Testis (tissue), 3 donors: ENCODE results near the gene CEP95. TPM values are rescaled to one million over a fixed set of nuclear protein-coding genes. Genes with fewer than 3 reads are reported as not detected.

Experiments used
- DNase-seq: peaks from one replicate; pipeline ENCODE4 v3.0.0-alpha.2; 2019
- H3K27ac ChIP-seq, 2 donors: fragments of 200-600 bp; sonication (generic); one replicate each; pipeline ENCODE4 v1.5.1; 2019
- H3K27me3 ChIP-seq: fragments of 200-600 bp; sonication (generic); one replicate; pipeline ENCODE4 v1.5.1; 2019
- H3K36me3 ChIP-seq: fragments of 200-600 bp; sonication (generic); one replicate; pipeline ENCODE4 v1.5.1; 2017; ENCODE audit warnings: low read depth; ENCODE audit errors: missing control alignments
- H3K4me1 ChIP-seq: fragments of 200-600 bp; sonication (generic); one replicate; pipeline ENCODE4 v1.5.1; 2019
- H3K4me3 ChIP-seq, 2 donors: fragments of 200-600 bp; sonication (generic); one replicate each; pipeline ENCODE4 v1.5.1; 2017 to 2019
- H3K9me3 ChIP-seq: fragments of 200-600 bp; sonication (generic); one replicate; pipeline ENCODE4 v1.5.1; 2017
- POLR2A ChIP-seq: fragments of 450-650 bp; IDR thresholded peaks from one replicate; pipeline ENCODE4 v1.6.1; 2017; ENCODE audit warnings: antibody characterized with exemption, mild to moderate bottlenecking, moderate library complexity
- WGBS, 2 donors: methylation state at CpG; one replicate each; pipeline ENCODE4 v1.1.5; 2018; 5-methylcytosine and 5-hydroxymethylcytosine counted together
- intact Hi-C: fragments of 100-400 bp; cut with DNase I; formaldehyde crosslinking; loops from one replicate; pipeline ENCODE4 v1.15.1; 2023; ENCODE audit warnings: low total_unique reads
- polyA plus RNA-seq: library from polyadenylated mRNA; stranded (reverse); fragments of 350-450 nt; fragmentation: Illumina TruSeq; extraction: RNeasy Lipid Tissue Mini Kit (QIAGEN cat#74804); gene quantifications from one replicate; pipeline ENCODE4 v1.2.3, GENCODE V29; 2014; ENCODE audit warnings: low read depth, low replicate concordance; ENCODE audit not compliant: insufficient read depth
- total RNA-seq, 2 donors: library from RNA; depleted of rRNA; stranded (reverse); fragments of >200 nt; gene quantifications; one replicate each; pipeline ENCODE4 v1.2.3, GENCODE V29; 2016
- TF ChIP-seq, protein P1 (sequence below), 3 experiments: fragments of 450-650 bp in 2 of 3; fragments of 200-600 bp in 1 of 3; sonication (generic) in 1 of 3; IDR thresholded peaks; one replicate each; pipeline ENCODE4 v1.5.1; 2016 to 2019; ENCODE audit warnings: antibody characterized with exemption in 3 of 3, mild to moderate bottlenecking in 2 of 3, moderate library complexity in 1 of 3

CEP95 gene
- total and polyA plus RNA-seq, 3 donors from 2014 or later: 54.1 to 93.5 (median 73.6) TPM

DNA sequence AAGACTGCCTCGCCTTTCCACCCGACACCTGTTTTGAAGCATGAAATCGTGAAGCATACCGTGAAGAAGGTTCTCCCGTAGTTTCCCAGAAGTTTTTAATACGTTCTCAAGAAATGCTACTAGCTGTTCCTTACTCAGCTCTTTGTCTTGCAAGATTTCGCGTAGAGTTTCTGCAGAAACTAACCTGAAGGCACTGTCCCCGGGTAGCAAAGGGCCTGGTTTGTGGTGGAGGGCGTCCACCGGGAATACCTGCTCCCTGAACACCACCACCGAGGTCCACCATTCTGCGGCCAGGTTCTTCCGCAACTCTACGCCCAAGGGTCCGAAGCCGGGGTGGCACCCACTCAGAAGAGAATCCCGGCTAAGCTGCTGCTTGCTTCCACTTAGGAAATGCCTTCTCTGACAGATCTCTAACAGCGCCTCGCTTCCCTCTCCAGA lies 10.4 kb upstream of the CEP95 start:
- WGBS, 2 donors: 0% methylated on average over 20 of the region's 20 CpGs
- DNase-seq: no peak
- no peak for TF ChIP-seq POLR2A
- TF ChIP-seq, protein P1, sequence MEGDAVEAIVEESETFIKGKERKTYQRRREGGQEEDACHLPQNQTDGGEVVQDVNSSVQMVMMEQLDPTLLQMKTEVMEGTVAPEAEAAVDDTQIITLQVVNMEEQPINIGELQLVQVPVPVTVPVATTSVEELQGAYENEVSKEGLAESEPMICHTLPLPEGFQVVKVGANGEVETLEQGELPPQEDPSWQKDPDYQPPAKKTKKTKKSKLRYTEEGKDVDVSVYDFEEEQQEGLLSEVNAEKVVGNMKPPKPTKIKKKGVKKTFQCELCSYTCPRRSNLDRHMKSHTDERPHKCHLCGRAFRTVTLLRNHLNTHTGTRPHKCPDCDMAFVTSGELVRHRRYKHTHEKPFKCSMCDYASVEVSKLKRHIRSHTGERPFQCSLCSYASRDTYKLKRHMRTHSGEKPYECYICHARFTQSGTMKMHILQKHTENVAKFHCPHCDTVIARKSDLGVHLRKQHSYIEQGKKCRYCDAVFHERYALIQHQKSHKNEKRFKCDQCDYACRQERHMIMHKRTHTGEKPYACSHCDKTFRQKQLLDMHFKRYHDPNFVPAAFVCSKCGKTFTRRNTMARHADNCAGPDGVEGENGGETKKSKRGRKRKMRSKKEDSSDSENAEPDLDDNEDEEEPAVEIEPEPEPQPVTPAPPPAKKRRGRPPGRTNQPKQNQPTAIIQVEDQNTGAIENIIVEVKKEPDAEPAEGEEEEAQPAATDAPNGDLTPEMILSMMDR (IDR thresholded peaks at IDR 0.05): no peak
- H3K36me3 ChIP-seq: no peaks in the 10 kb centered on the region
- peak overlapping the region; percentile 31 to 82 for H3K27ac ChIP-seq
- H3K9me3 ChIP-seq: no peaks in the 10 kb centered on the region
- intact Hi-C loops: no loop called here
- H3K4me1 ChIP-seq: peaks cover 23% of the 10 kb centered on the region
- peak overlapping the region; percentile 64 to 74 for H3K4me3 ChIP-seq
- no peaks in the 10 kb centered on the region for H3K27me3 ChIP-seq

DNA sequence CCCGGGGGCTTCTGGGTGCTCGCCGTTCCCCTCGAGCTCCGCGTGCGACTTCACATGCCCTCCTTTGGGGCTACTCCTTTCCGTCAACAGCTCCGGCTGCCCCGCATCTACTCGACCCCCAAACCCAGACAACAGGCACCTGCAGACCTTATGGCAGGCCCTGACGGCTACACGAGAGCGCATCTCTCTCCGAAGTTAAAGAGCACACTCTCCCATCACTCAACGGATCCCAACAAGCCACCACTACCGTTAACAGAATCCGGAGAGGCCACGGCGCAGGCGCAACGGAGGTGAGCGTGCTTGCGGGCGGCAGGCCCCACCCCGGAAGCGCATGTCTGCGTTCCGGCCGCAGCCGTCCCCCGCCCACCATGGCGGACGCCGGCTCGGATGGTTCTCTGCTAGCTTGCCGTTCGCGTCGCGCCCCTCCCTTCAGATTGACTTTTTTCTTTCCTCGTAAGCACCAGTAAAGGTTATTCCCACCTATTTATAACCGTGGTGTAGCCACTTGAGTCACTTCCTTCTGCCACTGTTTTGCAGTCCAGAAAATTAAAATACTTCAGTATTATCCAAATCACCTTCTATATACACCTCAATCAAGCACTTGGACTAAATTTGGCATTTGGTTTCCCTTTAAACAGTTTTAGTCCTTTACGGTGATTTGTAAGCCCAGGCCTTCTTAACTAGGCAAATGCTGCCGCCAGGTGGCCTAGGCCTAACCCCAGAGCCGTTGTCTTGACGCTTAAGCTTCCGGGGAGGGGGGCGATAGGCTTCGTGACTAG lies 9.8 kb upstream of the CEP95 start, which contains the start of gene POLG2:
Gene POLG2 (minus strand): TSS at position 269 of the 779 bp plus-strand sequence. CDS start 86 bp downstream, at position 183.
- peaks cover 23% of the 10 kb centered on the region for H3K4me1 ChIP-seq
- intact Hi-C loops: no loop called here
- DNase-seq: peak; percentile 95
- no peak for TF ChIP-seq POLR2A
- TF ChIP-seq, protein P1 (IDR thresholded peaks at IDR 0.05): peak; percentile 7 to 25 (median 25)
- H3K27me3 ChIP-seq: no peaks in the 10 kb centered on the region
- 0 to 1% methylated on average over 47 to 49 of the region's 50 CpGs for WGBS, 2 donors
- no peaks in the 10 kb centered on the region for H3K36me3 ChIP-seq
- H3K4me3 ChIP-seq: peak within 1 kb of the TSS; percentile 64 to 74
- H3K9me3 ChIP-seq: no peaks in the 10 kb centered on the region
- peak within 1 kb of the TSS; percentile 31 to 82 for H3K27ac ChIP-seq

DNA sequence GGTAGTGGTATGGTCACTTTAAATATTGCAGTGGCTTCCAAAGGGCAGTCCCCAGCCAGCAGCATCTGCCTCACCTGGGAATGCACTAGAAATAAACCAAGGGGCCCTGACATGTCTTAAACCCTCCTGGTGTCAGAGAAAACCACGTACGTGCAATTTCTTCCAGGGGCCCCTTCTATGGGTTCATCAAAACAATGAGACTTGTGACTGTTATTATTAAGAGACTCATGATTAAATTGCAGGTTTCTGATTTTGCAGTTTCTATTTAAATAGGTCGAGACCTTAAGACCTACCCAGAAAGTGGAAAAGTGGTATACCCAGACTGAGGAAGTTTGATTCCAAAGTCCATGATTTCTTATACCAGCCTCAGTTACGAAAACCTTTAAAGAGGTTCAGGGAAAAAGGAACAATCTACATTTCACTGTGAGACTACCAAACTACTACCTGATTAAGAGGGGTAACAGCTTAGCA lies 9.2 kb upstream of the CEP95 start:
- no peak for DNase-seq
- Histone ChIP-seq H3K27me3 (no peaks in the 10 kb centered on the region), H3K4me3 (peak overlapping the region; percentile 64 to 74), H3K4me1 (peaks cover 23% of the 10 kb centered on the region), H3K9me3 (no peaks in the 10 kb centered on the region), H3K36me3 (no peaks in the 10 kb centered on the region), H3K27ac (peak overlapping the region in 1 of 2 donors; percentile 82)
- intact Hi-C loops: no loop called here
- 31 to 38% methylated on average over 4 of the region's 4 CpGs for WGBS, 2 donors
- TF ChIP-seq, protein P1 (IDR thresholded peaks at IDR 0.05): no peak
- no peak for TF ChIP-seq POLR2A

DNA sequence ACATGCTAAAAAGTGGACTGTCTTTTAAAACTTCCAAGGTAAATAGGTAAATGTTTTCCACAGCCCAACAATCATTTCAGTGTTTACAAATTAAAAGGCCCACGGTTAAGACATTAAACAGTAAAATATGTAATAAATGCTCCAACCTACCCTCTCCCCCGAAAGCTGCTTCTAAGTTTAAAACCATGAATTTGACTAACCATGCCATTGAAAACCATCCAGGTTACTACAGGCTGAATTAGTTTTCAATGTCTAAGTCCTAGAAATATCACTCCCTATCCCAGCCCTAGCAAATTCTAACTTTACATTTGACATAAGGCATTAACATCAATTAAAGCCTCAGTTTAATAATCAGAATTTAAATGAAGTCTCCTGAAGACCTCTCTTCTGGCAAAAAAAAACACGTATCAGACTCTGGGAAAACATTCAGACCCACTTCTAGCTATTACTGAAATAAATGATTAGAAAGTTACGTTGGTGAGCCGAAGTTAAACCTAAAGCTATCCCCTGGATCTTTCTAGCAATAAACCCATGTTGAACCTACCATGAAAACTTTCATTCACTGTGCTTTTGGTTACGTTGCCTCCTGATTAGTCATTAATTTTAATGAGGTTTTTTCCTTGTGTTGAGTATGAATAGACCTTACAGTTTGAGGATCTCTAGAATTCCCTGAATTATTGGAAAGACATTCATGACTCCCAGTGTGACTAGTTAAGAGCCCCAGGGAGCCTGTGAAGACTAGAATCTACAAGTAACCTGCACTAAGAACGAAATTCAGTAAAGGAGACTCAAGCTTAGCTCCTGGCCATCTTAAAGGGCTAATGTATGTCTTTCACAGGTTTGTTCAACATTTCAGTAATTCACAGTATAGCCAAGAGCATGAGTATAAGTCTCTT lies 8.2 kb upstream of the CEP95 start:
- Histone ChIP-seq H3K4me1 (peaks cover 25% of the 10 kb centered on the region), H3K9me3 (no peaks in the 10 kb centered on the region), H3K36me3 (no peaks in the 10 kb centered on the region), H3K27me3 (no peaks in the 10 kb centered on the region), H3K27ac (no peak overlapping the region), H3K4me3 (no peak overlapping the region)
- WGBS, 2 donors: 66% methylated on average over 7 of the region's 7 CpGs
- DNase-seq: no peak
- TF ChIP-seq, protein P1 (IDR thresholded peaks at IDR 0.05): no peak
- intact Hi-C loops: no loop called here
